ENCODE measurements around the gene CDK8.

DNA sequence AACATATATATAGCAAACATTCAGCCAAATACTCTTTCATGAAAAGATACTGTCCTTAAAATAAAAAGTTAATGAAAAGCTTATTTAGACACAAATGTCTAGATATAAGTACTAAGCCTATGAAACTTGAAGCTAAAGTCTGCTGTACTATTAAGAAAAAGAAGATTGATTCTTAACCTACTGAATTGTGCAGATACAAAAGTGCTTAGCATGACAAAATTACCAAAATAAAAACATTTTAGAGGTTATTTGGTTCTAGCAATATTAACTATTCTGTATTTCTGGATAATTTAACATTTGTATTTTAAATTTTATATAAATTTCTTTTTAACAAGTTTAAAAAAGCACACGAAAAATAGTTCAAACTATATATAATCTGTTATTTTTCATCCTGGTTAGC, 40.6 kb upstream of the CDK8 start:
- TF ChIP-seq, protein P1, sequence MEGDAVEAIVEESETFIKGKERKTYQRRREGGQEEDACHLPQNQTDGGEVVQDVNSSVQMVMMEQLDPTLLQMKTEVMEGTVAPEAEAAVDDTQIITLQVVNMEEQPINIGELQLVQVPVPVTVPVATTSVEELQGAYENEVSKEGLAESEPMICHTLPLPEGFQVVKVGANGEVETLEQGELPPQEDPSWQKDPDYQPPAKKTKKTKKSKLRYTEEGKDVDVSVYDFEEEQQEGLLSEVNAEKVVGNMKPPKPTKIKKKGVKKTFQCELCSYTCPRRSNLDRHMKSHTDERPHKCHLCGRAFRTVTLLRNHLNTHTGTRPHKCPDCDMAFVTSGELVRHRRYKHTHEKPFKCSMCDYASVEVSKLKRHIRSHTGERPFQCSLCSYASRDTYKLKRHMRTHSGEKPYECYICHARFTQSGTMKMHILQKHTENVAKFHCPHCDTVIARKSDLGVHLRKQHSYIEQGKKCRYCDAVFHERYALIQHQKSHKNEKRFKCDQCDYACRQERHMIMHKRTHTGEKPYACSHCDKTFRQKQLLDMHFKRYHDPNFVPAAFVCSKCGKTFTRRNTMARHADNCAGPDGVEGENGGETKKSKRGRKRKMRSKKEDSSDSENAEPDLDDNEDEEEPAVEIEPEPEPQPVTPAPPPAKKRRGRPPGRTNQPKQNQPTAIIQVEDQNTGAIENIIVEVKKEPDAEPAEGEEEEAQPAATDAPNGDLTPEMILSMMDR (IDR thresholded peaks at IDR 0.05), result no peak
- no peak for TF ChIP-seq ZFX (IDR thresholded peaks at IDR 0.05; ENCODE audit: borderline replicate concordance)

Measured in 22Rv1 (cell line).